H9 (cell line): ENCODE results near the gene IL3RA. TPM values are rescaled to one million over a fixed set of nuclear protein-coding genes. Genes with fewer than 3 reads are reported as not detected.

Experiments
- DNase-seq: peaks from one replicate; pipeline ENCODE4 v3.0.0-alpha.2; 2017
- H2AFZ ChIP-seq: one replicate; pipeline ENCODE4 v1.6.1; 2013; ENCODE audit warnings: mild to moderate bottlenecking, low read length, control low read depth, moderate library complexity
- H2AK5ac ChIP-seq: 2 replicates; pipeline ENCODE4 v1.6.1; 2013; ENCODE audit warnings: low read length, control low read depth, mixed read lengths; ENCODE audit not compliant: insufficient read length
- H2BK120ac ChIP-seq: one replicate; pipeline ENCODE4 v1.6.1; 2013; ENCODE audit warnings: low read depth, mild to moderate bottlenecking, low read length, control low read depth, inconsistent platforms; ENCODE audit not compliant: poor library complexity, severe bottlenecking
- H2BK12ac ChIP-seq: 2 replicates; pipeline ENCODE4 v1.6.1; 2013; ENCODE audit warnings: low read length, control low read depth, mixed read lengths, low read depth; ENCODE audit not compliant: insufficient read length
- H2BK15ac ChIP-seq: 2 replicates; pipeline ENCODE4 v1.6.1; 2013; ENCODE audit warnings: low read depth, low read length, control low read depth
- H2BK20ac ChIP-seq: one replicate; pipeline ENCODE4 v1.6.1; 2013; ENCODE audit warnings: low read depth, mild to moderate bottlenecking, low read length, control low read depth, inconsistent platforms; ENCODE audit not compliant: poor library complexity, severe bottlenecking
- H2BK5ac ChIP-seq: 2 replicates; pipeline ENCODE4 v1.6.1; 2013; ENCODE audit warnings: low read length, control low read depth, mixed read lengths; ENCODE audit not compliant: insufficient read length
- H3K14ac ChIP-seq: 2 replicates; pipeline ENCODE4 v1.6.1; 2013; ENCODE audit warnings: low read length, control low read depth; ENCODE audit not compliant: insufficient read depth
- H3K18ac ChIP-seq: 2 replicates; pipeline ENCODE4 v1.6.1; 2013; ENCODE audit warnings: low read depth, mild to moderate bottlenecking, mixed read lengths, low read length, control low read depth; ENCODE audit not compliant: insufficient read length
- H3K23ac ChIP-seq: 2 replicates; pipeline ENCODE4 v1.6.1; 2013; ENCODE audit warnings: low read length, control low read depth, mixed read lengths, low read depth; ENCODE audit not compliant: insufficient read length
- H3K23me2 ChIP-seq: 2 replicates; pipeline ENCODE4 v1.6.1; 2013; ENCODE audit warnings: low read depth, mild to moderate bottlenecking, mixed read lengths, low read length, control low read depth; ENCODE audit not compliant: insufficient read length, poor library complexity, severe bottlenecking
- H3K27ac ChIP-seq: 2 replicates; pipeline ENCODE4 v1.5.1; 2013; ENCODE audit warnings: low read length, control low read depth, mixed read lengths, low read depth; ENCODE audit not compliant: insufficient read length
- H3K27me3 ChIP-seq: 2 replicates; pipeline ENCODE4 v1.6.1; 2013; ENCODE audit warnings: low read length, control low read depth, inconsistent platforms; ENCODE audit not compliant: insufficient read depth
- H3K4ac ChIP-seq: 2 replicates; pipeline ENCODE4 v1.6.1; 2013; ENCODE audit warnings: low read depth, mild to moderate bottlenecking, control low read depth, inconsistent platforms, low read length, moderate library complexity
- H3K4me1 ChIP-seq: 2 replicates; pipeline ENCODE4 v1.6.1; 2013; ENCODE audit warnings: low read length, control low read depth, inconsistent platforms; ENCODE audit not compliant: insufficient read depth
- H3K4me2 ChIP-seq: 2 replicates; pipeline ENCODE4 v1.6.1; 2013; ENCODE audit warnings: low read length, control low read depth, mixed read lengths; ENCODE audit not compliant: insufficient read length, insufficient read depth
- H3K56ac ChIP-seq: 2 replicates; pipeline ENCODE4 v1.6.1; 2013; ENCODE audit warnings: low read depth, mild to moderate bottlenecking, mixed read lengths, low read length, control low read depth; ENCODE audit not compliant: insufficient read length
- H3K79me1 ChIP-seq: 2 replicates; pipeline ENCODE4 v1.6.1; 2013; ENCODE audit warnings: low read depth, mild to moderate bottlenecking, moderate library complexity, low read length, control low read depth, inconsistent platforms; ENCODE audit not compliant: insufficient read depth, poor library complexity, severe bottlenecking
- H3K79me2 ChIP-seq: 2 replicates; pipeline ENCODE4 v1.6.1; 2013; ENCODE audit warnings: low read length, control low read depth, inconsistent platforms; ENCODE audit not compliant: insufficient read depth
- H3K9ac ChIP-seq: 2 replicates; pipeline ENCODE4 v1.6.1; 2013; ENCODE audit warnings: low read length, control low read depth, mixed read lengths; ENCODE audit not compliant: insufficient read length; ENCODE audit errors: extremely low read depth
- H3K9me3 ChIP-seq: one replicate; pipeline ENCODE4 v1.6.1; 2013; ENCODE audit warnings: low read depth, low read length, inconsistent platforms; ENCODE audit not compliant: control insufficient read depth
- H3T11ph ChIP-seq: one replicate; pipeline ENCODE4 v1.6.1; 2013; ENCODE audit warnings: mild to moderate bottlenecking, low read length, control low read depth, inconsistent platforms
- H4K20me1 ChIP-seq: one replicate; pipeline ENCODE4 v1.6.1; 2013; ENCODE audit not compliant: control insufficient read depth, insufficient read length, insufficient read depth
- H4K5ac ChIP-seq: 2 replicates; pipeline ENCODE4 v1.6.1; 2013; ENCODE audit warnings: low read depth, mild to moderate bottlenecking, mixed read lengths, low read length, control low read depth; ENCODE audit not compliant: insufficient read length
- H4K8ac ChIP-seq: replicated peaks from 2 replicates; pipeline ENCODE4 v1.6.1; 2013; ENCODE audit warnings: low read length, control low read depth, mixed read lengths, low read depth; ENCODE audit not compliant: insufficient read length
- H4K91ac ChIP-seq: 2 replicates; pipeline ENCODE4 v1.6.1; 2013; ENCODE audit warnings: low read depth, mild to moderate bottlenecking, moderate library complexity, mixed read lengths, low read length, control low read depth; ENCODE audit not compliant: insufficient read length
- H3K27ac Mint-ChIP-seq, 3 experiments: 2 replicates in 2 of 3; 3 replicates in 1 of 3; pipeline ENCODE4 v1.8.0; 2020 to 2021; ENCODE audit warnings: mixed read lengths in 3 of 3, mild to moderate bottlenecking in 1 of 3, moderate library complexity in 1 of 3
- H3K27me3 Mint-ChIP-seq: 2 replicates; pipeline ENCODE4 v1.8.0; 2021; ENCODE audit warnings: low read depth, mild to moderate bottlenecking, moderate library complexity, mixed read lengths
- H3K36me3 Mint-ChIP-seq, 3 experiments: 2 replicates in 2 of 3; 3 replicates in 1 of 3; pipeline ENCODE4 v1.8.0; 2020 to 2021; ENCODE audit warnings: low read depth in 3 of 3, mixed read lengths in 3 of 3; ENCODE audit not compliant: insufficient read depth in 1 of 3
- H3K4me1 Mint-ChIP-seq, 2 experiments: 2 replicates each; pipeline ENCODE4 v1.8.0; 2020; ENCODE audit warnings: mixed read lengths in 2 of 2
- H3K4me3 Mint-ChIP-seq, 2 experiments: 2 replicates in 1 of 2; 3 replicates in 1 of 2; pipeline ENCODE4 v1.8.0; 2020 to 2021; ENCODE audit warnings: mild to moderate bottlenecking in 2 of 2, mixed read lengths in 2 of 2, moderate library complexity in 1 of 2
- H3K9me3 Mint-ChIP-seq, 2 experiments: 2 replicates in 1 of 2; 3 replicates in 1 of 2; pipeline ENCODE4 v1.8.0; 2020; ENCODE audit warnings: mild to moderate bottlenecking in 2 of 2, mixed read lengths in 2 of 2, moderate library complexity in 1 of 2
- CTCF ChIP-seq: fragments of 200-600 bp; sonication (generic); conservative IDR thresholded peaks from 3 replicates; pipeline ENCODE4 v1.8.0; 2021; ENCODE audit warnings: antibody characterized with exemption, mild to moderate bottlenecking
- WGBS: extraction: QIAGEN DNeasy Blood & Tissue Kit; methylation state at CpG from one replicate; pipeline ENCODE4 v1.1.7; 2013; ENCODE audit warnings: missing lambda C conversion rate, low lambda C conversion rate, mixed read lengths; ENCODE audit not compliant: insufficient read length; ENCODE audit errors: extremely low coverage; 5-methylcytosine and 5-hydroxymethylcytosine counted together
- total RNA-seq: library from RNA; stranded (reverse); gene quantifications from 2 replicates; pipeline ENCODE4 v1.2.1, GENCODE V29; 2021

IL3RA gene
- total RNA-seq, 1 experiment from 2014 or later, result 0.24 TPM

DNA sequence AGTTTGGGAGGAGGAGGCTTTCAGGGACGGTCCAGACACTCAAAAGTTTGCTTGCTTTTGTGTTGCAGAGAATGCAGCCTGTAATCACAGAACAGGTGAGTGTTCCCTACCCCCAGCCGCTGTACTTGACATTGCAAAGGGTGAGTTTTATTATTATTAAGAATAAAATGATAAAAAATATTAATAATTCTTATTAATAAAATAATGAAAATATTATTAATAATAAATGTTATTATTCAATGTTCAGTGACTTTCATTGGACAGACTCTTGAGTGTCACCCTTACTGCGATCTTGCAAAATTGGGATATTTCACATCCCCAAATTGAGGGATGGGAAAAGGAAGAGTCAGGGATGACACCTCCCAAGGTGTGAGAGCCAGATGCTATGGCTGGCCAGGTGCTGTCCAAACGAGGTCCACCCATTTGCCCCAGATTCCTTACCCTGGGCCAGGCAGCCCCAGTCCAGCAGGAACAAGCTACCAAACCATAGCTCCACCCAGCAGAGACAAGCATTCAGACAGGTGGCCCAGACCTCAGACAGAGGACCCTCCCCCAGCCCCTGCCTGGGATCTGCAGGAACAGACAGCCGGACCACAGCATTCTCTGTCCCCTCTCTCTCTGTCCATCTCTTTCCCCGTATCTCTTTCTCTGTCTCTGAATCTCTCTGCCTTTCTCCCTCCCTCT, 22.4 kb downstream of the IL3RA start:
- no CpG with 5 or more reads among the region's 6 CpGs for WGBS
- Histone ChIP-seq H3K14ac (no peak overlapping the region), H3K79me1 (no peaks in the 10 kb centered on the region), H3T11ph (no peak overlapping the region), H2BK12ac (no peak overlapping the region), H4K5ac (no peak overlapping the region), H3K4ac (no peak overlapping the region), H4K8ac (no peak overlapping the region), H2BK15ac (no peak overlapping the region), H2BK120ac (no peak overlapping the region), H3K9me3 (no peaks in the 10 kb centered on the region), H2BK5ac (no peak overlapping the region), H3K79me2 (no peaks in the 10 kb centered on the region), H3K4me2 (no peak overlapping the region), H2AK5ac (no peak overlapping the region), H3K27ac (no peak overlapping the region), H3K18ac (no peak overlapping the region), H4K91ac (no peak overlapping the region), H3K9ac (no peak overlapping the region), H4K20me1 (no peaks in the 10 kb centered on the region), H3K23me2 (no peaks in the 10 kb centered on the region), H2AFZ (no peak overlapping the region), H3K23ac (no peak overlapping the region), H3K56ac (no peak overlapping the region), H3K27me3 (no peaks in the 10 kb centered on the region), H2BK20ac (no peak overlapping the region), H3K4me1 (no peaks in the 10 kb centered on the region; the same call in 1 of the 2 replicates)
- no peak for DNase-seq
- Mint-ChIP-seq H3K4me1 (peaks cover 10 to 24% of the 10 kb centered on the region in 2 experiments), H3K27me3 (peaks cover 2% of the 10 kb centered on the region; the same call in 1 of the 2 replicates), H3K36me3 (peaks cover 15 to 37% (median 29%) of the 10 kb centered on the region in 3 experiments; a peak in 6 of 7 replicates), H3K9me3 (peaks cover 2 to 4% of the 10 kb centered on the region in 2 experiments; a peak in 2 of 5 replicates), H3K27ac (no peak overlapping the region), H3K4me3 (no peak overlapping the region)
- no peak for TF ChIP-seq CTCF
